A673 (cell line): Measurements from ENCODE around the gene CABLES2.

ENCODE experiments used
- CTCF ChIP-seq: fragments of 300-800, 200-600 bp; sonication (generic); conservative IDR thresholded peaks from 2 replicates; pipeline ENCODE4 v1.5.1; 2017; ENCODE audit warnings: low read depth, mild to moderate bottlenecking, antibody characterized with exemption, low read length, moderate library complexity, mixed read lengths
- EZH2 ChIP-seq: fragments of 200-600 bp; sonication (generic); IDR thresholded peaks from 2 replicates; pipeline ENCODE4 v1.6.1; 2017; ENCODE audit warnings: borderline replicate concordance, low read depth, mild to moderate bottlenecking, mixed read lengths, antibody characterized with exemption, low read length; ENCODE audit not compliant: poor library complexity, severe bottlenecking

GRCh38 chr20:62355516-62355877 is 51.6 kb downstream of the CABLES2 start:
- TF ChIP-seq CTCF (no peak), EZH2 (no peak)
